GM23338 (cell line): ENCODE results near the gene RASGRP4. TPM values are rescaled to one million over a fixed set of nuclear protein-coding genes. Genes with fewer than 3 reads are reported as not detected.

Experiments used
- ATAC-seq: fragments of 200-7000 bp; cut with Tn5 transposase; 3 replicates; pipeline ENCODE4 v1.9.1; 2020
- DNase-seq: peaks from one replicate; pipeline ENCODE4 v3.0.0-alpha.2; 2015; ENCODE audit warnings: low spot score
- H2AFZ ChIP-seq: fragments of 200-600 bp; sonication (generic); 2 replicates; pipeline ENCODE4 v1.8.0; 2016; ENCODE audit warnings: antibody characterized with exemption, mild to moderate bottlenecking, moderate library complexity
- H3F3A ChIP-seq: fragments of 200-600 bp; sonication (generic); replicated peaks from 2 replicates; pipeline ENCODE4 v1.8.0; 2017; ENCODE audit warnings: antibody characterized with exemption, mixed run types, low read depth
- H3K27ac ChIP-seq: fragments of 200-600 bp; sonication (generic); 2 replicates; pipeline ENCODE4 v1.6.1; 2016; ENCODE audit warnings: low read depth
- H3K27me3 ChIP-seq: fragments of 200-600 bp; sonication (generic); 2 replicates; pipeline ENCODE4 v1.8.0; 2016; ENCODE audit warnings: mild to moderate bottlenecking, mixed run types, moderate library complexity; ENCODE audit not compliant: insufficient read depth
- H3K36me3 ChIP-seq: fragments of 200-600 bp; sonication (generic); 2 replicates; pipeline ENCODE4 v1.8.0; 2016; ENCODE audit warnings: mild to moderate bottlenecking; ENCODE audit not compliant: insufficient read depth
- H3K4me1 ChIP-seq: fragments of 200-600 bp; sonication (generic); 2 replicates; pipeline ENCODE4 v1.8.0; 2016; ENCODE audit warnings: mild to moderate bottlenecking, moderate library complexity; ENCODE audit not compliant: insufficient read depth
- H3K4me2 ChIP-seq: fragments of 200-600 bp; sonication (generic); 2 replicates; pipeline ENCODE4 v1.7.1; 2017; ENCODE audit warnings: mixed run types
- H3K4me3 ChIP-seq: fragments of 200-600 bp; sonication (generic); 2 replicates; pipeline ENCODE4 v1.6.1; 2016; ENCODE audit warnings: mixed run types
- H3K79me2 ChIP-seq: fragments of 200-600 bp; sonication (generic); replicated peaks from 2 replicates; pipeline ENCODE4 v1.8.0; 2017; ENCODE audit warnings: mild to moderate bottlenecking; ENCODE audit not compliant: insufficient read depth
- H3K9me2 ChIP-seq: fragments of 200-600 bp; sonication (generic); 2 replicates; pipeline ENCODE4 v1.8.0; 2017; ENCODE audit not compliant: insufficient read depth
- H4K20me1 ChIP-seq: fragments of 200-600 bp; sonication (generic); replicated peaks from 2 replicates; pipeline ENCODE4 v1.8.0; 2017; ENCODE audit warnings: mild to moderate bottlenecking; ENCODE audit not compliant: insufficient read depth
- H3K27ac Mint-ChIP-seq: 2 replicates; pipeline ENCODE4 v1.8.0; 2020; ENCODE audit warnings: inconsistent platforms, mild to moderate bottlenecking, moderate library complexity, mixed read lengths
- H3K27me3 Mint-ChIP-seq: 3 replicates; pipeline ENCODE4 v1.8.0; 2022; ENCODE audit warnings: low read depth, mild to moderate bottlenecking, moderate library complexity, mixed read lengths, inconsistent platforms; ENCODE audit not compliant: insufficient read depth, poor library complexity
- H3K36me3 Mint-ChIP-seq: 3 replicates; pipeline ENCODE4 v1.8.0; 2021; ENCODE audit warnings: low read depth, mild to moderate bottlenecking, inconsistent platforms, moderate library complexity, mixed read lengths
- H3K4me1 Mint-ChIP-seq: 3 replicates; pipeline ENCODE4 v1.8.0; 2020; ENCODE audit warnings: mild to moderate bottlenecking, inconsistent platforms, mixed read lengths
- H3K4me3 Mint-ChIP-seq: 3 replicates; pipeline ENCODE4 v1.8.0; 2021; ENCODE audit warnings: moderate library complexity, mild to moderate bottlenecking, inconsistent platforms, mixed read lengths
- H3K9me3 Mint-ChIP-seq: 3 replicates; pipeline ENCODE4 v1.8.0; 2020; ENCODE audit warnings: moderate library complexity, mild to moderate bottlenecking, inconsistent platforms, mixed read lengths
- CREB1 ChIP-seq: fragments of 250-450 bp; sonication (Bioruptor Pico); IDR thresholded peaks from 2 replicates; pipeline ENCODE4 v1.5.0; 2020; ENCODE audit warnings: low read depth, mild to moderate bottlenecking, moderate library complexity
- EZH2phosphoT487 ChIP-seq: fragments of 200-600 bp; sonication (generic); IDR thresholded peaks from one replicate; pipeline ENCODE4 v1.8.1; 2018; ENCODE audit warnings: antibody characterized with exemption; ENCODE audit not compliant: unreplicated experiment
- POLR2AphosphoS5 ChIP-seq: IDR thresholded peaks from 2 replicates; pipeline ENCODE4 v1.6.1; 2016; ENCODE audit warnings: antibody characterized with exemption, low read depth
- long read RNA-seq: library from polyadenylated mRNA; unstranded; transcript quantifications from one replicate; pipeline ENCODE4 v2.0.0, GENCODE V29; 2020; ENCODE audit not compliant: unreplicated experiment
- polyA plus RNA-seq: library from polyadenylated mRNA; unstranded; fragments of >200 nt; fragmentation: Nextera tagmentation; extraction: Ambion mirVana; gene quantifications from 2 replicates; pipeline ENCODE4 v1.2.1, GENCODE V29; 2016
- total RNA-seq: library from RNA; depleted of rRNA; stranded (reverse); fragments of >200 nt; shearing (Covaris generic); gene quantifications from 2 replicates; pipeline ENCODE4 v1.2.3, GENCODE V29; 2014; rRNA removed
- TF ChIP-seq, protein P1 (sequence below), 2 experiments: fragments of 200-600 bp in 1 of 2; sonication (generic) in 1 of 2; conservative IDR thresholded peaks; 2 replicates each; pipeline versions ENCODE4 v1.5.1 to v1.6.1; 2016 to 2017; ENCODE audit warnings: antibody characterized with exemption in 2 of 2, low read depth in 2 of 2, mild to moderate bottlenecking in 2 of 2, moderate library complexity in 1 of 2
- TF ChIP-seq, protein P2 (sequence below): IDR thresholded peaks from one replicate; pipeline ENCODE4 v1.6.1; 2018; ENCODE audit warnings: antibody characterized with exemption; ENCODE audit not compliant: unreplicated experiment

RASGRP4 gene
- total RNA-seq (3.6 and 4.1 TPM in 2 replicates), polyA plus RNA-seq (1.5 and 1.6 TPM in 2 replicates)
- long read RNA-seq, partial matches to known transcripts: 0 of 1 reads
- long read RNA-seq, other reads (novel, unspliced or antisense): 1 of 1 reads

DNA sequence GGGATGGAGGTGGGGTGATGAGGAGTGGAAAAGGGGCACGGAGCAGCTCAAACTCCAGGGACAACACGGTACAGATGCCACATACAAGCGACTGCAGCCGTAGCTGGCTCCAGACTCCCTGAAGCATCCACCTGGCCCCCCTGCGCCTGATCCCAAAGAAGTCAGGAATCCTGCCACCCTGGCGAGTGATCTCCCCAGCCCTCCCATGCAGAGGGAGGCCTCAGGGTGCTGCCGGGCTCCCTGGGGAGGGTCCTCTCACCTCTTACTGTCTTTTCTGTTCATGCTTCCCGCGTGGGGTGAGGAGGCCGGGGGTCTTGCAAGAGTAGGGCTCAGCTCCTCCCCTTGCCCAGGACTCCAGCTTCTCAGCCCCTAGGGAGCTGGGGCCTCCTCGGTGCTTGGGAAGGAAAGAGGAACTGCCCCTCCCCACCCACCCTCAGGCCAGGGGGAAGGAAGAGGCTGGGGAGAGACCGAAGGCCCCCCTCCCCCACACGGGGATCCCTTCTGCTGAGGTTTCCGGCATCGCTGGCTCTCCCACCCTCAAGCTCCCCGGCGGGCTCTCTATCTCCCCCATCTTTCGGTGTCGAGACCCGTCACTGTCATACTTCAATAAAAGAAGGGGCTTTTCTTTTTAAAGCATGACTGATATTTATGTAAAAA is at the start of gene RASGRP4:
Gene RASGRP4 (minus strand): TSS at position 410 of the 657 bp plus-strand sequence. CDS start 128 bp downstream, at position 282.
- H3K27ac Mint-ChIP-seq: no peak within 1 kb of the TSS; the same call in 1 of the 2 replicates
- peaks cover 14% of the 10 kb centered on the region for H3K27me3 Mint-ChIP-seq
- Histone ChIP-seq H3K79me2 (no peaks in the 10 kb centered on the region), H3K4me2 (peak within 1 kb of the TSS; percentile 56), H3K4me3 (peak within 1 kb of the TSS; percentile 46), H3K4me1 (peaks cover 22% of the 10 kb centered on the region), H3K27ac (0 out of 2 replicates have a peak within 1 kb of the TSS, but pooled peaks have one; percentile 30), H3F3A (peaks cover 20% of the 10 kb centered on the region), H2AFZ (peak within 1 kb of the TSS; percentile 95), H3K27me3 (no peaks in the 10 kb centered on the region), H3K36me3 (no peaks in the 10 kb centered on the region), H3K9me2 (no peaks in the 10 kb centered on the region), H4K20me1 (no peaks in the 10 kb centered on the region)
- ATAC-seq (peak; percentile 81), DNase-seq (peak; percentile 75)
- no peak for TF ChIP-seq CREB1 (CRISPR knock-in tag)
- TF ChIP-seq, protein P1, sequence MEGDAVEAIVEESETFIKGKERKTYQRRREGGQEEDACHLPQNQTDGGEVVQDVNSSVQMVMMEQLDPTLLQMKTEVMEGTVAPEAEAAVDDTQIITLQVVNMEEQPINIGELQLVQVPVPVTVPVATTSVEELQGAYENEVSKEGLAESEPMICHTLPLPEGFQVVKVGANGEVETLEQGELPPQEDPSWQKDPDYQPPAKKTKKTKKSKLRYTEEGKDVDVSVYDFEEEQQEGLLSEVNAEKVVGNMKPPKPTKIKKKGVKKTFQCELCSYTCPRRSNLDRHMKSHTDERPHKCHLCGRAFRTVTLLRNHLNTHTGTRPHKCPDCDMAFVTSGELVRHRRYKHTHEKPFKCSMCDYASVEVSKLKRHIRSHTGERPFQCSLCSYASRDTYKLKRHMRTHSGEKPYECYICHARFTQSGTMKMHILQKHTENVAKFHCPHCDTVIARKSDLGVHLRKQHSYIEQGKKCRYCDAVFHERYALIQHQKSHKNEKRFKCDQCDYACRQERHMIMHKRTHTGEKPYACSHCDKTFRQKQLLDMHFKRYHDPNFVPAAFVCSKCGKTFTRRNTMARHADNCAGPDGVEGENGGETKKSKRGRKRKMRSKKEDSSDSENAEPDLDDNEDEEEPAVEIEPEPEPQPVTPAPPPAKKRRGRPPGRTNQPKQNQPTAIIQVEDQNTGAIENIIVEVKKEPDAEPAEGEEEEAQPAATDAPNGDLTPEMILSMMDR (conservative IDR thresholded peaks at IDR 0.05; ENCODE audit: low read depth in 2 of 2): 0 out of 4 replicates have a peak, but pooled peaks of 1 of the 2 experiments have one; percentile 1
- TF ChIP-seq, protein P2, sequence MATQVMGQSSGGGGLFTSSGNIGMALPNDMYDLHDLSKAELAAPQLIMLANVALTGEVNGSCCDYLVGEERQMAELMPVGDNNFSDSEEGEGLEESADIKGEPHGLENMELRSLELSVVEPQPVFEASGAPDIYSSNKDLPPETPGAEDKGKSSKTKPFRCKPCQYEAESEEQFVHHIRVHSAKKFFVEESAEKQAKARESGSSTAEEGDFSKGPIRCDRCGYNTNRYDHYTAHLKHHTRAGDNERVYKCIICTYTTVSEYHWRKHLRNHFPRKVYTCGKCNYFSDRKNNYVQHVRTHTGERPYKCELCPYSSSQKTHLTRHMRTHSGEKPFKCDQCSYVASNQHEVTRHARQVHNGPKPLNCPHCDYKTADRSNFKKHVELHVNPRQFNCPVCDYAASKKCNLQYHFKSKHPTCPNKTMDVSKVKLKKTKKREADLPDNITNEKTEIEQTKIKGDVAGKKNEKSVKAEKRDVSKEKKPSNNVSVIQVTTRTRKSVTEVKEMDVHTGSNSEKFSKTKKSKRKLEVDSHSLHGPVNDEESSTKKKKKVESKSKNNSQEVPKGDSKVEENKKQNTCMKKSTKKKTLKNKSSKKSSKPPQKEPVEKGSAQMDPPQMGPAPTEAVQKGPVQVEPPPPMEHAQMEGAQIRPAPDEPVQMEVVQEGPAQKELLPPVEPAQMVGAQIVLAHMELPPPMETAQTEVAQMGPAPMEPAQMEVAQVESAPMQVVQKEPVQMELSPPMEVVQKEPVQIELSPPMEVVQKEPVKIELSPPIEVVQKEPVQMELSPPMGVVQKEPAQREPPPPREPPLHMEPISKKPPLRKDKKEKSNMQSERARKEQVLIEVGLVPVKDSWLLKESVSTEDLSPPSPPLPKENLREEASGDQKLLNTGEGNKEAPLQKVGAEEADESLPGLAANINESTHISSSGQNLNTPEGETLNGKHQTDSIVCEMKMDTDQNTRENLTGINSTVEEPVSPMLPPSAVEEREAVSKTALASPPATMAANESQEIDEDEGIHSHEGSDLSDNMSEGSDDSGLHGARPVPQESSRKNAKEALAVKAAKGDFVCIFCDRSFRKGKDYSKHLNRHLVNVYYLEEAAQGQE: no peak
- H3K9me3 Mint-ChIP-seq: no peaks in the 10 kb centered on the region
- H3K4me3 Mint-ChIP-seq: peak within 1 kb of the TSS; percentile 58; the same call in 2 of the 3 replicates
- no peaks in the 10 kb centered on the region for H3K36me3 Mint-ChIP-seq
- H3K4me1 Mint-ChIP-seq: peaks cover 12% of the 10 kb centered on the region

DNA sequence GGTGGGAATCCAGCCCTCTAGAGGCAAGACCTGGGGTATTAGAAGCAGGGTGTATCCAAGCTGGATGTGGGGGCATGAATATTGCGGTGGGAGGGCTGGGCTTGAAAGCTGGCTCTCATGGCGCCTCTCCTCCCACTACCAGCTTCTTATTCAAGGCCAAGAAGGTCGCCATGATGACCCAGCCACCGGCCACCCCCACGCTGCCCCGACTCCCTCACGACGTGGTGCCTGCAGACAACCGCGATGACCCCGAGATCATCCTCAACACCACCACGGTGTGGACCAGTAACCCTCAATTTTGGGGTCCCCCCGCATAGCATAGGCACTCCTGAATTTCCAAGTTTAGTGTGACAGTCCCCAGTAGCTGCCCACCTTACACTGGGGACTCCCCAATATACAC is 49.2 kb upstream of the RASGRP4 start:
- H3K4me2 ChIP-seq: no peak overlapping the region
- no peak overlapping the region for H3K4me3 ChIP-seq
- Mint-ChIP-seq H3K36me3 (peaks cover 63% of the 10 kb centered on the region), H3K9me3 (no peaks in the 10 kb centered on the region), H3K27me3 (peaks cover 5% of the 10 kb centered on the region), H3K4me1 (peaks cover 3% of the 10 kb centered on the region), H3K27ac (no peak overlapping the region), H3K4me3 (no peak overlapping the region)
- no peak for TF ChIP-seq EZH2phosphoT487
- no peak for TF ChIP-seq POLR2AphosphoS5
- ATAC-seq (no peak), DNase-seq (no peak)
- H4K20me1 ChIP-seq: 0 out of 2 replicates have a peak, but pooled peaks cover 4% of the 10 kb centered on the region
- H3K27me3 ChIP-seq: no peaks in the 10 kb centered on the region
- H2AFZ ChIP-seq: no peak overlapping the region
- no peak overlapping the region for H3K27ac ChIP-seq
- H3F3A ChIP-seq: no peaks in the 10 kb centered on the region
- peaks cover 13% of the 10 kb centered on the region for H3K36me3 ChIP-seq
- no peaks in the 10 kb centered on the region for H3K4me1 ChIP-seq
- H3K79me2 ChIP-seq: no peaks in the 10 kb centered on the region
- no peaks in the 10 kb centered on the region for H3K9me2 ChIP-seq
